Neural cell (in vitro differentiated cells): ENCODE measurements around the gene TPRA1.

Experiments used
- CTCF ChIP-seq: fragments of 450-650 bp; IDR thresholded peaks from 2 replicates; pipeline ENCODE4 v1.5.1; 2014; ENCODE audit warnings: antibody characterized with exemption, mild to moderate bottlenecking, moderate library complexity; ENCODE audit not compliant: poor library complexity, severe bottlenecking
- EP300 ChIP-seq: fragments of 450-650 bp; conservative IDR thresholded peaks from 2 replicates; pipeline ENCODE4 v1.6.1; 2014; ENCODE audit warnings: antibody characterized with exemption, mild to moderate bottlenecking, moderate library complexity; ENCODE audit not compliant: poor library complexity, severe bottlenecking
- EZH2 ChIP-seq: fragments of 200-600, 300-800 bp; shearing (Covaris generic), sonication (generic); IDR thresholded peaks from 2 replicates; pipeline ENCODE4 v1.6.1; 2014; ENCODE audit warnings: antibody characterized with exemption, low read length, borderline replicate concordance, mild to moderate bottlenecking; ENCODE audit not compliant: insufficient read depth, poor library complexity, severe bottlenecking
- MXI1 ChIP-seq: fragments of 450-650 bp; conservative IDR thresholded peaks from 2 replicates; pipeline ENCODE4 v1.6.1; 2014; ENCODE audit warnings: antibody characterized with exemption, mild to moderate bottlenecking; ENCODE audit not compliant: poor library complexity, severe bottlenecking
- POLR2AphosphoS5 ChIP-seq: IDR thresholded peaks from 2 replicates; pipeline ENCODE4 v1.6.1; 2012
- RAD21 ChIP-seq: fragments of 450-650 bp; conservative IDR thresholded peaks from 2 replicates; pipeline ENCODE4 v1.6.1; 2014; ENCODE audit warnings: antibody characterized with exemption, mild to moderate bottlenecking, moderate library complexity
- SMC3 ChIP-seq: fragments of 450-650 bp; conservative IDR thresholded peaks from 2 replicates; pipeline ENCODE4 v1.6.1; 2014; ENCODE audit warnings: antibody characterized with exemption, mild to moderate bottlenecking, moderate library complexity; ENCODE audit not compliant: poor library complexity
- TAF1 ChIP-seq: IDR thresholded peaks from 2 replicates; pipeline ENCODE4 v1.6.1; 2012; ENCODE audit warnings: low read depth

DNA sequence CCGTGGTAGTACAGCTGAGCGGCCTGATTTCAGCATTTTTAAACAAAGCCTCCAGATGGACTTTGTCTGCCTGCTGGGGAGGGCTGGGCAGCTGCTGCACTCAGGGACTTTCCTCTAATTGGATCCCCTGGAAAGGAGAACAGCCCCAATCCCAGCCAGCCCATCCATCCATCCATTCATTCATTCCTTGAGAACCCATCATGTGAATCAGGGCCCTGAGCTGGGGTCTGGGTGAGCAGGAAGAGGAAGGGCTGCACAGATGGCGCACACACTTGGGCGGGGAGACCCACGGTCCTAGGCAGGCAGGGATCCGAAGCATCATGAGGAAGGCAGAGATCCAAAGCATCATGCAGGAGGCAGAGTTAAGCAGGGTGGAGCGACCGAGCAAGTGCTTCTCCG lies 45.7 kb downstream of the TPRA1 start:
- no peak for TF ChIP-seq POLR2AphosphoS5
- no peak for TF ChIP-seq CTCF
- TF ChIP-seq EP300: no peak
- no peak for TF ChIP-seq RAD21
- TF ChIP-seq EZH2: no peak
- no peak for TF ChIP-seq MXI1
- no peak for TF ChIP-seq SMC3
- TF ChIP-seq TAF1: no peak
